ENCODE results near the gene EEF1G. TPM values are rescaled to one million over a fixed set of nuclear protein-coding genes. Genes with fewer than 3 reads are reported as not detected.
A peak's percentile ranks its signal among the peaks of the same experiment; 100 is the strongest.

Gene EEF1G
- total and polyA plus RNA-seq, 9 of the 15 experiments (the other 6 are each of a cell fraction or from before 2014, with no cell fraction given), result 985 to 2,349 (median 2,035) TPM

- peak; percentile 64; the same call in 1 of the 2 replicates for TF ChIP-seq ZNF609 (CRISPR knock-in tag; IDR thresholded peaks at IDR 0.05; ENCODE audit: borderline replicate concordance)
- TF ChIP-seq ZNF398 (CRISPR knock-in tag; IDR thresholded peaks at IDR 0.05), result no peak
- no peak for TF ChIP-seq RBM15 (IDR thresholded peaks at IDR 0.05; ENCODE audit: insufficient read depth, low read length)
- no peak for TF ChIP-seq THAP7 (CRISPR knock-in tag; IDR thresholded peaks at IDR 0.05)
- no peak for TF ChIP-seq HNRNPUL1 (IDR thresholded peaks at IDR 0.05; ENCODE audit: low read length)
- TF ChIP-seq RFX1 (IDR thresholded peaks at IDR 0.05), result no peak
- TF ChIP-seq ETV6 (IDR thresholded peaks at IDR 0.05; ENCODE audit: borderline replicate concordance in 1 of 2, low read depth in 2 of 2, low read length in 1 of 2), result no peak
- TF ChIP-seq ETV6 (CRISPR knock-in tag; IDR thresholded peaks at IDR 0.05; ENCODE audit: borderline replicate concordance), result no peak
- peak in 2 of 3 experiments; percentile 32 to 36 for TF ChIP-seq YY1 (IDR thresholded peaks at IDR 0.05; ENCODE audit: borderline replicate concordance in 1 of 3, control insufficient read depth in 1 of 3, extremely low read depth in 1 of 3, insufficient read depth in 3 of 3, insufficient read length in 1 of 3, insufficient replicate concordance in 2 of 3, low read depth in 1 of 3, low read length in 2 of 3)
- no peak for TF ChIP-seq BHLHE40 (IDR thresholded peaks at IDR 0.05; ENCODE audit: low read length)
- no peak for TF ChIP-seq KDM2B (CRISPR knock-in tag; IDR thresholded peaks at IDR 0.05)
- TF ChIP-seq MTA1 (IDR thresholded peaks at IDR 0.05; ENCODE audit: borderline replicate concordance), result 0 out of 2 replicates have a peak, but pooled peaks have one; percentile 36
- no peak for TF ChIP-seq RFX7 (CRISPR knock-in tag; IDR thresholded peaks at IDR 0.05)
- TF ChIP-seq KLF10 (CRISPR knock-in tag; IDR thresholded peaks at IDR 0.05), result no peak
- no peak for TF ChIP-seq HNRNPL (IDR thresholded peaks at IDR 0.05; ENCODE audit: low read depth, low read length)
Observed at GRCh38 chr11:62599069-62599696, 25.5 kb upstream of the EEF1G start (continued).

Data from K562 (cell line).